AML-193 (cell line): ENCODE results near the gene METRN.
"Not testable (repeated sequence)": the region's sequence is repeated elsewhere in the genome, so short reads cannot be mapped to it uniquely, and the experiment has no call there.

ENCODE experiments used
- DNase-seq, 2 experiments: peaks; one replicate each; lab custom pipeline; 2025; lab: John Stamatoyannopoulos, UW

METRN gene

DNA sequence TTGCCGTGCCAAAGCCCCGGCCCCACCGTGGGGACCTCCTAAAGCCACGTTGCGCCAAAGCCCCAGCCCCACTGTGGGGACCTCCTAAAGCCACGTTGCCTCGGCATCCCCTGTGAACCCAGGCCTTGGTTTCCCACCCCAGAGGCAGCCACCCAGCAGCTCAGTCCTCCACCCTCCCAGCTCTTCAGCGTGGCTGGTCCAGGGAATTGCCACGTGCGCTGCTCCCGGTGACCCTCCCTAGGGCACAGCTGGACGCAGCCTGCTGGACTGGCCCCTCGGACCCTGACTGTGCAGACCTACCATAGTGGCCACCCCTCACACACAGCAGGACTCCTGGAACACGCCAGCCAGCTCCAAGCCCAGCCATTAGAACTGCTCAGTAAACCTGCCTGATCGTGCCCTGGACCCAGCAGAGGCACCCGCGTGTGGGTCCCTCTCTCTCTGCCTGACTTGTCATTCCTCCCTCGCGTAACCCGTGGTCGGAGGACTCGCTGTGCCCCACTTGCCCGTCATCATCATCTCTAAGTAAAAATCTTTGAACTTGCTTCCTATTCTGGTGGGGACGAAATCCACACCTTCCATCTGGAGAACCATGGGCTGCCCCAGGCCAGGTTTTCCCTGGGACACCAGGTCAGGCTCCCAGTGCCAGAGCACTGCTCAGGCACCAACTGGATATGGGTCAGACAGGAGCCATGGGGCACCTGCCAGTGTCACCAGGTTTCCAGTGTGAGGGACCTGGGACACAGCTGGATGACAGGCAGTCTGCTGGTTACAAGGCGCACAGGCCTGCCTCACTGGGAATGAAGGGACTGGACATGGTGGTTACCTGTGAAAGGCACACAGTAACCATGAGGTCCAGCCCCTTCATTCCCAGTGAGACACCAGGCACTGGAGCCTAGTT lies 20.3 kb downstream of the METRN start:
- DNase-seq = no peak

DNA sequence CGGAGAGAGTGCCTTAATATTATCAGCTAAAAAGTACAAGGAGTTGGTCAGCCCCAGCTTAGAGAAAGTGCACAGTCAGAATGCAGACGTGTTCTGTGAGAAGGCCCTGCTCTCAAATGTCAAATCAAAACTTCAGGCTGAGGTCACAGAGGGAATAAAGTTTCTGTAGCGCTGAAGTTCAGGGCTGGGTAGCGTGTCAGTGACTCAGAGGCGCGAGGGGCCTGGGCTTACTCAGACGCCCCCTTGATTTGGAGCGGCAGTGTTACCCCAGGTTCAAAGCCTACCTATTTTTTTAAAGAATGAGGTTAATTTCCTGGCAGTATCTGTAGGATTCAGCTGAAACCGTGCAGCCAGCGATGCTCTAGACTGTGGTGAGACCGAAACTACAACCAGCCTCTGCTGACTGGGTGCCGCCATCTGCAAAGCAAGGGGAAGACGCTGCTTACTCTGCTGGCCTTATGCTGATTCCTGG lies 21.1 kb downstream of the METRN start:
- DNase-seq = no peak

DNA sequence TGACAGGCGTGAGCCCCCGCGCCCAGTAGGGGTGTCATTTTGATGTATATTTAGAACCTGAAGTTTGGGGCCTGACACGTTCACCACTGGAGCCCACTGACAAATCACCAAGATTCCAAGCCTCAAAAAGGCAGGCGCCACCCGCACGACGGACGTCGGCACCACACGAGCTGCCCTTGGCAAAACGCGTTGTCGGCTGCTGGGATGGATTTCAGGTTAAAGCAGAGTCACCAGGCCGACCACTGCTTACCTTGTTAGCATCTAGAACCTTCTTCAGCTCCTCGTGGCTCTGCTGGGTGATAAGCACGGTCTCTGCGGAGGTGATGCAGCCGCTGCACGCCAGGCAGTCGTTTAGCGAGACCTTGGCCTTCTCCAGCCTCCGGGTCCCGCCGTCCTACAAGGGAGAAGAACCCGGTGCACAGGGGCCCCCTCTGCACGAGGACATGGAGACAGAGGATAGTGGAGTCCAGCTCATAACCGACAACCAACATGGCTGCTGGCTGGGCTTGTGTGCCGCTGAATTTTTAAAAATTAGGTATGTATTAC lies 22.1 kb downstream of the METRN start:
- DNase-seq = no peak

DNA sequence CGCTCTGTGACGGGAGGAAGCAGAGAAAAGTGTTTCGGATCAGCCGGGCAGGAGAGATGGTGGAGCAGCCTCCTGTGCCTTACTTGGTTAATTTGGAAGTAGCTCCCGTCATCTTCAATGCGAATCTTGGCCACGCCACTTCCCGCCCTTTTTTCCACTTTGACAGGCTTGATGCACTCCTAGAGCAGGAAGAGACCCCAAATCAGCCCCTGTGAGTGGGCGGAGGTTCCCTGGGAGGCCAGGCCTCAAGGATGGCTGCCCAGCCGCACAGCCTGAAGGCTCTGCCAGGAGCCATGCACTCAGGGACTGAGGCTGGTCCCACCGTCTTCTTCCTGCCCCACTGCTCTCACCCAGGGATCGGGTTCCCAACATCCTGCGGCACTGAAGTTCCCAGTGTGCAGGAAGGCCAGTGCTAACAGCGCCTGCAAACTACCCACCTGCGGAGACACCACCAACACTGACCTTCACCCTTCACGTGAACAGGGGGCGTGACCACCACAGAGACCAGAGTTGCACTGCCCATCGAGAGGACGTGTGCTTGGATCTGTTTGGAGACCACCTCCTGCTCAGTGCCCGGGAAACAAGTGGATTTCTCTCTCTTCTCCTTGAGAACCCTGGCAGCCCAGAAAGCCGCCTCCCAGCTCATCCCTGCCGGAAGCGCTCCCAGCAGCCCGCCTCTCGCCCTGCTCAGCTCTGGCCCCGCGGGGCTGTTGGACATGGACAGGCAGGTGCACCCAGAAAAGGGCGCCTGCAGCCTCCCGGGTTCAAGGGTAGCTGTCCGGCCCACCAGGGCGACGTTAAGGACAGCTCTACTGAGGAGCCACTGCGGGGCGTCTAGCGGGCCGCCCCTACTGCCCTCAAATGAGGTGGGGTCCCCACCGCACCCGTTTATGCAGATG lies 24.9 kb downstream of the METRN start:
- no peak for DNase-seq

DNA sequence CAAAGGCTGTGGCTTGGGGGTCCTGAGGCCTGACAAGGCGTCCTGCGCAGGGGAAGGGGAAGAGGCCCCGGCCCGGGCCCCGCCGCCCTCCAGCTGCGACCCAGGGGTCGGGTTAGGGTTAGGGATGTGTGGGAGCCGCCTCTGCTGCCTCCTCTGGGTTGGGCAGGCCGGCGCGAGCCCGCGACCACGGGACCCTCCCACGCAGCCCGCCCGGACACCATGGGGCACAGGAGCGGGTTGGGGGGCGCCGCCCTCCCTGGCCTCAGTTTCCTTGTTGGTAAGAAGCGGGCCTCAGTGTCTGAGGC lies 25.5 kb downstream of the METRN start:
- no peak for DNase-seq

DNA sequence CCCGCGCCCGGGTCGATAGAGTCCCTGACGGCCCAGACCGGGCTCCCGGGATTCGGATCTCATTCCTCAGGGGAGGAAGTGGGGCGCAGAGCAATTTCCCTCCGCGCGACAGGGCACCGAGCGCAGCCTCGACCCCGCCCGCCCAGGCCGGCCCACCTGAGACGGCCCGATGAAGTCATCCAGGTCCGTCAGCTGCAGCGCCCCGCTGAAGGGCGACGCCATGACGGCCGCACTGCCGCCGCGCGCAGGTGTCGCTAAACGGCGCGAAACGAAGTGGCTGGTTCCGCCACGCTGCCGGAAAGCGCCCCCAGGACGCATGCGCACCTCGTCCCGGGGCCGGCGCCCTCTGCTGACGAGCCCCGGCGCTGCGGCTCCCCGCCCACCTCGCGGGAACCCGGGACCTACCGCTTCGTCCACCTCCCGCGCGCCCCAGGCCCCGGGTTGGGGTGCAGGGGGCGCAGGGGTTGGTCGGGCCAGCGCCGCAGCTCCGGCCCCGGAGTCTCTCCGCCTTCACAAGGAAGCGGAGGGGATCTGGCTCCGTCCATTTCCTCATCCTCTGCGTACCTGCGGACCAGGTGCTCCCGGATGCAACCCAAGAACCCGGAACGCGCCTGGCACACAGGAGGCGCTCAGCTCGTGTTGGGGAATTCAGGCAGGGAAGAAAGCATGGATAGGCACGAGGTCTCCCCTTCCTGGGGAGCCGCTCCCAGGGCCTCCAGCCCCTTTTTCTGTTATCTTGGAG lies 26.0 kb downstream of the METRN start, which contains the start of gene CIAO3:
Gene CIAO3, minus strand, starts transcription at position 234 of the 742 bp plus-strand sequence. Its CDS starts 12 bp downstream, at position 222.
- DNase-seq = peak; percentile 60 to 70

DNA sequence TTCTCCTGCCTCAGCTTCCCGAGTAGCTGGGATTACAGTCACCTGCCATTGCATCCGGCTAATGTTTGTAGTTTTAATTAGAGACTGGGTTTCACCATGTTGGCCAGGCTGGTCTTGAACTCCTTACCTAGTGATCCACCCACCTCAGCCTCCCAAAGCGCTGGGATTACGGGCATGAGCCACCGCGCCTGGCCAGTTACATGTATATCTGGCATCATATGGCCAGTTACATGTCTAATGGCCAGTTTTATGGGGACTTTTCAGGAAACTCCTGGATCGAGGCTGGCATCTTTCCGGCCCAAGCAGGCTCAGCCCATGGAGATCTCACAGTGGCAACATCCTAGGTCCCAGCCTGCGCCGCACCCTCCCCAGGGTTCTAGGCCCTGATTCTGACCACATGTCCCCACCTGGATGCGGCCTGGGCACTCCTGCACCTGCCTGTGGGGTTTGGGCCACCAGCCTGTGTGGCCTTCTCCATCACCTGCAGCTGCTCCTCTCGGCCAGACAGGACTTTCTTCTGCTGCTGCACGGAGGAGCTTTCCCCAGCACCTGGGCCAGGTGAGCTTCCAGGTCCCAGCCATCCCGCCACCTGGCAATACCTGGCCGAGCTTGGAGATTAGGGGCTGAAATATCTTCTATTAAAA lies 27.2 kb downstream of the METRN start:
- no peak for DNase-seq

DNA sequence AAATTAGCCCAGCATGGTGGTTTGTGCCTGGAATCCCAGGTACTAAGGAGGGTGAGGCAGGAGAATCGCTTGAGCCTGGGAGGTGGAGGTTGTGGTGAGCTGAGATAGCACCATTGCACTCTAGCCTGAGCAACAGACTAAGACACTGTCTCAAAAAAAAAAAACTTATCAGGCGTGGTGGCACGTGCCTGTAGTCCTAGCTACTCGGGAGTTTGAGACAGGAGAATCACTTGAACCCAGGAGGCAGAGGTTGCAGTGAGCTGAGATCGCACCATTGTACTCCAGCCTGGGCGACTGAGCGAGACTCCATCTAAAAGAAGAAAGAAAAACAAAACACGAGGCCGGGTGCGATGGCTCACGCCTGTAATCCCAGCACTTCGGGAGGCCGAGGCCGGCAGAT lies 28.0 kb downstream of the METRN start:
- DNase-seq = not testable (repeated sequence)

DNA sequence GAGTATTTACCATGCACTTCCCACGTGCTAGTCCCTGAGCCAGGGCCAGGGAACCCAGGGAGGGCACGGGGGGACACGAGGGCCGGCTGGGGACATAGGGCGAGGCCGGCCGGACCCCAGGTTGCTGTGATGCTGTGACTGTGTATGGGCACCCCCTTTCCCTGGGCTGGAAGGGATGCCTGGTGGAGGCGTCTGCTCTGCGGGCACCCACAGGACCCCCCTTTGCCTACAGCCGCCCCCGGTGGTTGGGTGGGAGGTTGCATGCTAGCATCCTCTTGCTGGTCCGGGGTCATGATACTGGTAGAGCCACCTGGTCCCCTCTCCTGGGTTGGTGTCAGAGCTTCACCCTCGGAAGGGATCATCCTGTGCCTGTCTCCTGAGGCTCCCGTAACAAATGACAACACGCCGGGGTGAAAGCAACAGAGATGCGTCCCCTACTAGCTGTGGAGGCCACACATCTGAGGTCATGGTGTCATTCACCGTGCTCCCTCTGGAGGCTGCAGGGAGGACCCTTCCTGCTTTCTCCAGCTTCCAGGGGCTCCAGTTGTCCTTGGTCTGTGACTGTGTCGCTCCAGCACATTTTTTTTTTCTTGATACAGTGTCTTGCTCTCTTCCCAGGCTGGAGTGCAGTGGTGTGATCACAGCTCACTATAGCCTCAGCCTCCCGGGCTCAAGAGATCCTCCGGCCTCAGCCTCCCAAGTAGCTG lies 29.0 kb downstream of the METRN start:
- DNase-seq = no peak

DNA sequence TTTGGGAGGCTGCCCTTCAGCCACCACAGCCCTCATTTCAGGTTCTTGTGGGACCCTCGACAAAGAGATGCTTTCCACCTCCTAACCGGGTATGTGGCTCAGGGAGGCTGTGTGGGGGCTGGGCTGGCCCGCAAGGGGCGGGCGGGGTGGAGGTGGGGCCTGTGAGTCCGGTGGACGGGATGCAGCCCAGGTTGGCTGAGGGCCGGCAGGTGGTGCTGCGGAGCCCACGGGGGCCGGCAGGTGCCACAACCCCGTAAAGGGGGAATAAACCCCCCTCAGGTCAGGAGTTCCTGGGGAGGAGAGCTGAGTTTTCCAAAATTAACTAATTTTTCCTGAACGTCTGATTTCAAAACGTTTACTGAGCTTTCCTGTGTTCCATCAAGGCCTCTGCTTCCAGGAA lies 30.8 kb downstream of the METRN start:
- DNase-seq = no peak

DNA sequence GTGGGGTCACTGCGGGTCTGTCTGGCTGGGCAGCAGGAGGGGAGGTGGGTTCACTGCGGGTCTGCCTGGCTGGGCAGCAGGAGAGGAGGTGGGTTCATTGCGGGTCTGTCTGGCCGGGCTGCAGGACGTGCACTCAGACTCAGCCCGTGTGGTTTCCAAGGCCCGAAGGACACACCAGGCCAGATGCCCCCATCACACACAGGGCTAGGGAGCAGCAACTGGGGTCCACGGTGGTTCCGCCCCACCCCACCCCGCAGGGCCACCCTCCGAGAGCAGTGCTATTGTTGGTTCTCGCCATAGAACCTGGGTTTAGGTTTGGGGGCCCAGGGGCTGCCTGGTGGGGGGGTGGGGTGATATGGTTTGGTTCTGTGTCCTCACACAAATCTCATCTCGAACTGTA lies 31.7 kb downstream of the METRN start:
- no peak for DNase-seq

DNA sequence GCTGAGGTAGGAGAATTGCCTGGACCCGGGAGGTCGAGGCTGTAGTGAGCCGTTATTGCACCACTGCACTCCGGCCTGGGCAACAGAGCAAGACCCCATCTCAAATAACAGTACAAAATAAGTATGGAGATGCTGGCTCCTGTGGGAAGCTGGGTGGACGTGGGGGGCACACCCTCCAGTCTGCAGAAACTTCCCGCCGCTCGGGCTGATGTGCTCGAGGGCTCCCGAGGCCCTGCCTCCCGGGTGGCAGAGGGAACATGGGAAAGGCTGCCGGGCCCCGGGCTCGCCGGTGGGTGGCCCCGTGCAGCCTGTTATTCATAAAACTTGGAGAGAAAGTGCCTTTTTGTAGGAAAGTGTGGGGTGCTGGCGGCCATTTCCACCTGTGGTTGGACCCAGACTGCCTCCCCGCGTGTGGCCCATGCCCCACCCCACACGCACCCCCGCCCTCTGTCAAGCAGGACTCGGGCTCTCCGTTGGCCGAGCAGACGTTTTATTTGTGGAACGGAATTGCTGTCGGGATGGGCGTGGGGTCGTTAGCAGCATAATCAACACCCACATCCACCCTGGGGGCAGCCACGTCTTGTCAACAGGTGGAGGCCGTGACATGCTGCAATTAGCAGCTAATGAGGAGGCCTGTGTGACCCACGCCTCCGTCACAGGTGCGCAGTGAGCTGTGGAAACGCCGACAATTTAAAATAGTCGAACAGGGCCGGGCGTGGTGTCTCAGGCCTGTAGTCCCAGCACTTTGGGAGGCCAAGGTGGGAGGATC lies 33.2 kb downstream of the METRN start:
- no peak for DNase-seq

DNA sequence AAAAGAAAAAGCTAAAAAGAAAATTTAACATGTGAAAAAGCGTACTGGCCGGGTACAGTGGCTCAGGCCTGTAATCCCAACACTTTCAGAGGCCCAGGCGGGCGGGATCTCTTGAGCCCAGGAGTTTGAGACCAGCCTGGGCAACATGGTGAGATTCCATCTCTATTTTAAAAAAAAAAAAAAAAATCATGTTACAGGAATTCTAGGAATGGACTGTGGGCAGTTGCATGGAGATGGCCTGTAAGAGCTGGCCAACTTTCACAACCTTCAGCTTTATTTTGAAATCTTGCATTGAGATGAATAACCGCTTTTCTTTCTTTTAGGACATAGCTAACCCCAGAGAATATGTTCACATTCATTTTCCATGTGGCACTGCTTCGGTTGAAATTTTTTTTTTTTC lies 34.1 kb downstream of the METRN start:
- no peak for DNase-seq

DNA sequence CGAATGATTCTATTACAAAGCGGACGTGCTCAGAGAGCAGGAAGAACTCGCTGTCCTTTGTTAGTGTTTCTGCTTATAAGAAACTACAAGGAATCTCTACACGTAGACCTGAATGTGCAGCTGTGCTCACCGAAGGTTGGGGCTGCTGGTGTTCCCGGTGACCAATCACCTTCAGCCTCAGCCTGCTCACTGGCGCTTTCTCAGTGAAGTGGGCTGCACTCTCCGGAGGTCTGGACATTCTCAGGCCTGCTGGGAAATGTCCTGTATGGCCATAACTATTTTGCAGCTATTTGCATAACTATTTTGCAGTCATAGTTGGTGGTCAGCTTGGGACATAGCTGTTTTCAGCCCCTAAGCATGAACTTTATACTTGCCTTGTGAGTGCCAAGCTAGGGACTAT lies 35.6 kb downstream of the METRN start:
- no peak for DNase-seq

DNA sequence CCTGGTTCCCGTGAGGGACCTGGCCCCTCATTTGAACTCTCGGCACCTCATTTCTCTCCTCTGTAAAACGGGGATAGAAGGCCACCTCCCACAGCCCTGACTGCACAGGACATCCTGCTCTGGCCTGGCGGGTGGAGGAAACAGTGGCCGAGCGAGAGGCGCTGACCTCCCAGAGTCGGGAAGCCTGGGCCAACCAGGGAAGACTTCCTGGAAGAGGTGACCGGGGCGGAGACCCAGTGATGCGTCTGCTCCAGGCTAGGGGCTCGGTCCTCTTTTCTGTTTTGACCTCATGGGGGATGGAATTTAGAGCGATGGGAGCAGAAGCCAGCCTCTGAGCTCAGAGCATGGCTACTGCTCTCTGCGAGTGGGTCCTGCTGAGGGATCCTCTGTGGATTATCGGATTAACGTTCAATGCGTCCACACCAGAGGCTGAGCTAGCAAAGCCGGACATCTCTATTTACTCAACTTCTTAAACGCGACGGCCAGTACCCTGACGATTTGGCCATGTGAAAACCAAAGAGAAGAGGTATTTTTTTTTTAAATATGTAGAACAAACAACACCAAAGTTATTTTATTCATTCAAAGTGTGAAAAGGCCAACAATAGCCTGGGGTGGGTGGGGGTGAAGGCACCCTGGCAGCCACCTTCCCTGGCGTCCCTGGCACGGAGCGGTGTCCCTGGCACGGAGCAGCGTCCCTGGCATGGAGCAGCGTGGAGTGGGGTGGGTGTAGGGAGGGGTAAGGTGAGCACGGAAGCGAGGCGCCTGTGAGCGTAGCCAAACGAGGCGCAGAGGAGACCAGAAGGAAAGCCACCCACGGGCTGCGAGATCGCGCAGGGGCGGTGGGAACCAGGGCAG lies 36.5 kb downstream of the METRN start:
- no peak for DNase-seq

DNA sequence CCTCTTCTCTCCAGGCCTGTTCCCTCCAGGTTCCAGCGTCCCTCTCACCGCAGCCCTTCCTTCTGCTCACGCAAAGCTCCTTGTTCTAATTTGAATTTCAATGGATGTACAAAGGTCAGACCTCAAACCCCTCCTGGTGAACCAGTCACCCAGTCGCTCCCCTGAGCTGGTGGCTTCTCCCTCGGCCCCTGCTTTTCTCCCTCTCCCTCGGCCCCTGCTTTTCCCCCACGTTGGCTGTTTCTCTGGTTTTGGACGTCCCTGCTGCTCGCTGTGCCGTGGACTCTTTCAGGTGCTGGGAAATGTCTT lies 37.0 kb downstream of the METRN start:
- DNase-seq = no peak

DNA sequence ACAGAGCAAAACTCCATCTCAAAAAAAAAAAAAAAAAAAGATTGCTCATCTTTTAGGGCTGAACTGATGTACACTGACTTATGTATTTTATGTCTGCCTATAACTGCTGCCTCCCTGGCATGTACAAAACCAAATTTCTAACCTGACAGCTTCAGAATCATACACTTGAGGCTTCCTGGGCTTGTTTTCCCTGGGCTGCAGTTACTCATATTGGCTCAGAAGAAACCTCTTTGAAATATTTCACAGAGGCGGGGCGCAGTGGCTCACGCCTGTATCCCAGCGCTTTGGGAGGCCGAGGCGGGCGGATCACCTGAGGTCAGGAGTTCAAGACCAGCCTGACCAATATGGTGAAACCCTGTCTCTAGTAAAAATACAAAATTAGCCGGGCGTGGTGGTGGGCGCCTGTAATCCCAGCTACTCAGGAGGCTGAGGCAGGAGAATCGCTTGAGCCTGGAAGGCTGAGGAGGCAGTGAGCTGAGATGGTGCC lies 39.2 kb downstream of the METRN start:
- not testable (repeated sequence) for DNase-seq

DNA sequence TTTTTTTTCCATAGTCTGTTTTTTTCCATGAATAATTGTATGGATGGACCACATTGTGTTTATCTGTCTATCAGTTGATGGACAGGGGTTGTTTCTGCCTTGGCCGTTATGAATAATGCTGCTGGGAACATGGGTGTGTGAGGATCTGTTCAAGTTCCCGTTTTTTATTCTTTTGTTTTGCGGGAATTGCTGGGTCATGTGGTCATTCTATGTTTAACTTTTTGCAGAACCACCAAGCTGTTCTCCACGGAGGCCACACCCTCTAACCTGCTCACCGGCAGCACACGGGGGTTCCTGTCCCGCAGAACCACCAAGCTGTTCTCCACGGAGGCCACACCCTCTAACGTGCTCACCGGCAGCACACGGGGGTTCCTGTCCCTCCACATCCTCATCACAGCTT lies 39.7 kb downstream of the METRN start:
- DNase-seq = peak; percentile 38 to 45

DNA sequence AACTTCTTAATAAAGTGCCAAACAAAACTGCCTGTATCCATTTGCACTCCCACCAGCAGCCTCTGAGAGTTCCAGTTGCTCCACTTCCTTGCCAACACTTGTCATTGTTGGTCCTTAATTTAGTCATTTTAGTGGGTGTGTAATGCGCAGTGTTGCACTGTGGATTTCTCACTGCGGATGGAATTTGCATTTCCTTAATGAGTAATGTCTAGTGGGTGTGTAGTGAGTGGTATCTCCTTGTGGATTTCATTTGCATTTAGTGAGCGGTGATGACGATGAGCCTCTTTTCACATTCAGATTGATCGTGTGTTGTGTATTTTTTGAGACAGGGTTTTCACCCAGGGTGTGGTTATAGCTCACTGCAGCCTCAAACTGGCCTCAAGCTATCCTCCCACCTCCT lies 41.5 kb downstream of the METRN start:
- no peak for DNase-seq
